GM23338 (cell line): ENCODE results near the gene NAPSA.

ENCODE experiments used
- EZH2 ChIP-seq: fragments of 200-600 bp; sonication (generic); IDR thresholded peaks from one replicate; pipeline ENCODE4 v1.8.0; 2017; ENCODE audit warnings: antibody characterized with exemption, mild to moderate bottlenecking, low read depth; ENCODE audit not compliant: unreplicated experiment
- EZH2phosphoT487 ChIP-seq: fragments of 200-600 bp; sonication (generic); IDR thresholded peaks from one replicate; pipeline ENCODE4 v1.8.1; 2018; ENCODE audit warnings: antibody characterized with exemption; ENCODE audit not compliant: unreplicated experiment
- POLR2AphosphoS5 ChIP-seq: IDR thresholded peaks from 2 replicates; pipeline ENCODE4 v1.6.1; 2016; ENCODE audit warnings: antibody characterized with exemption, low read depth
- TF ChIP-seq, protein P1 (sequence below), 2 experiments: fragments of 200-600 bp in 1 of 2; sonication (generic) in 1 of 2; conservative IDR thresholded peaks; 2 replicates each; pipeline versions ENCODE4 v1.5.1 to v1.6.1; 2016 to 2017; ENCODE audit warnings: antibody characterized with exemption in 2 of 2, low read depth in 2 of 2, mild to moderate bottlenecking in 2 of 2, moderate library complexity in 1 of 2
- TF ChIP-seq, protein P2 (sequence below): IDR thresholded peaks from one replicate; pipeline ENCODE4 v1.6.1; 2018; ENCODE audit warnings: antibody characterized with exemption; ENCODE audit not compliant: unreplicated experiment

DNA sequence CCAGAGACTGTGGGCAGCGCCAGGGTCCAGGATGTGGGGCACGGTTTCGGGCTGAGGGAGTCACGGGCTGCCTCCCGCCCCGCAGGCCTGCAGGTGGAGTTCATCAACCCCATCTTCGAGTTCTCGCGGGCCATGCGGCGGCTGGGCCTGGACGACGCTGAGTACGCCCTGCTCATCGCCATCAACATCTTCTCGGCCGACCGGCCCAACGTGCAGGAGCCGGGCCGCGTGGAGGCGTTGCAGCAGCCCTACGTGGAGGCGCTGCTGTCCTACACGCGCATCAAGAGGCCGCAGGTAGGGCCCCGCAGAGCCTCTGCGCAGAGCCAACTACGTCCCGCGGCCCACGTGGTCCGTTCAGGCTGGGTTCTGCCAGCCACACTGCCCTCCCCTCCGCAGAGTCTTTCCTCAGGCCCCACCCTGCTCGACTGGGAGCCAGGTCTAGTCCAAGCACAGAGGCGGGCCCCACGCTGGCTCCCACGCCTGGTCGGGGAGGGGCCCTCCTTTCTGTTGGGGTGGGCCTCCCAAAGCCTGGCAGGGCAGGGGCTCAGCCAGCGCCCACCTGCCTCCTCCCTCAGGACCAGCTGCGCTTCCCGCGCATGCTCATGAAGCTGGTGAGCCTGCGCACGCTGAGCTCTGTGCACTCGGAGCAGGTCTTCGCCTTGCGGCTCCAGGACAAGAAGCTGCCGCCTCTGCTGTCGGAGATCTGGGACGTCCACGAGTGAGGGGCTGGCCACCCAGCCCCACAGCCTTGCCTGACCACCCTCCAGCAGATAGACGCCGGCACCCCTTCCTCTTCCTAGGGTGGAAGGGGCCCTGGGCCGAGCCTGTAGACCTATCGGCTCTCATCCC, 16.7 kb upstream of the NAPSA start:
- TF ChIP-seq, protein P1, sequence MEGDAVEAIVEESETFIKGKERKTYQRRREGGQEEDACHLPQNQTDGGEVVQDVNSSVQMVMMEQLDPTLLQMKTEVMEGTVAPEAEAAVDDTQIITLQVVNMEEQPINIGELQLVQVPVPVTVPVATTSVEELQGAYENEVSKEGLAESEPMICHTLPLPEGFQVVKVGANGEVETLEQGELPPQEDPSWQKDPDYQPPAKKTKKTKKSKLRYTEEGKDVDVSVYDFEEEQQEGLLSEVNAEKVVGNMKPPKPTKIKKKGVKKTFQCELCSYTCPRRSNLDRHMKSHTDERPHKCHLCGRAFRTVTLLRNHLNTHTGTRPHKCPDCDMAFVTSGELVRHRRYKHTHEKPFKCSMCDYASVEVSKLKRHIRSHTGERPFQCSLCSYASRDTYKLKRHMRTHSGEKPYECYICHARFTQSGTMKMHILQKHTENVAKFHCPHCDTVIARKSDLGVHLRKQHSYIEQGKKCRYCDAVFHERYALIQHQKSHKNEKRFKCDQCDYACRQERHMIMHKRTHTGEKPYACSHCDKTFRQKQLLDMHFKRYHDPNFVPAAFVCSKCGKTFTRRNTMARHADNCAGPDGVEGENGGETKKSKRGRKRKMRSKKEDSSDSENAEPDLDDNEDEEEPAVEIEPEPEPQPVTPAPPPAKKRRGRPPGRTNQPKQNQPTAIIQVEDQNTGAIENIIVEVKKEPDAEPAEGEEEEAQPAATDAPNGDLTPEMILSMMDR (conservative IDR thresholded peaks at IDR 0.05; ENCODE audit: low read depth in 2 of 2) = no peak
- TF ChIP-seq, protein P2, sequence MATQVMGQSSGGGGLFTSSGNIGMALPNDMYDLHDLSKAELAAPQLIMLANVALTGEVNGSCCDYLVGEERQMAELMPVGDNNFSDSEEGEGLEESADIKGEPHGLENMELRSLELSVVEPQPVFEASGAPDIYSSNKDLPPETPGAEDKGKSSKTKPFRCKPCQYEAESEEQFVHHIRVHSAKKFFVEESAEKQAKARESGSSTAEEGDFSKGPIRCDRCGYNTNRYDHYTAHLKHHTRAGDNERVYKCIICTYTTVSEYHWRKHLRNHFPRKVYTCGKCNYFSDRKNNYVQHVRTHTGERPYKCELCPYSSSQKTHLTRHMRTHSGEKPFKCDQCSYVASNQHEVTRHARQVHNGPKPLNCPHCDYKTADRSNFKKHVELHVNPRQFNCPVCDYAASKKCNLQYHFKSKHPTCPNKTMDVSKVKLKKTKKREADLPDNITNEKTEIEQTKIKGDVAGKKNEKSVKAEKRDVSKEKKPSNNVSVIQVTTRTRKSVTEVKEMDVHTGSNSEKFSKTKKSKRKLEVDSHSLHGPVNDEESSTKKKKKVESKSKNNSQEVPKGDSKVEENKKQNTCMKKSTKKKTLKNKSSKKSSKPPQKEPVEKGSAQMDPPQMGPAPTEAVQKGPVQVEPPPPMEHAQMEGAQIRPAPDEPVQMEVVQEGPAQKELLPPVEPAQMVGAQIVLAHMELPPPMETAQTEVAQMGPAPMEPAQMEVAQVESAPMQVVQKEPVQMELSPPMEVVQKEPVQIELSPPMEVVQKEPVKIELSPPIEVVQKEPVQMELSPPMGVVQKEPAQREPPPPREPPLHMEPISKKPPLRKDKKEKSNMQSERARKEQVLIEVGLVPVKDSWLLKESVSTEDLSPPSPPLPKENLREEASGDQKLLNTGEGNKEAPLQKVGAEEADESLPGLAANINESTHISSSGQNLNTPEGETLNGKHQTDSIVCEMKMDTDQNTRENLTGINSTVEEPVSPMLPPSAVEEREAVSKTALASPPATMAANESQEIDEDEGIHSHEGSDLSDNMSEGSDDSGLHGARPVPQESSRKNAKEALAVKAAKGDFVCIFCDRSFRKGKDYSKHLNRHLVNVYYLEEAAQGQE = no peak
- no peak for TF ChIP-seq EZH2
- no peak for TF ChIP-seq POLR2AphosphoS5
- TF ChIP-seq EZH2phosphoT487 = no peak
